Islet of Langerhans (tissue), 1 donor: ENCODE data around the gene MOAP1.
"Not testable (repeated sequence)": the region's sequence is repeated elsewhere in the genome, so short reads cannot be mapped to it uniquely, and the experiment has no call there.

Source experiments
- FAIRE-seq: peaks from one replicate; lab custom pipeline; 2011; peaks lifted over from hg19 to GRCh38; lab: Jason Lieb, UNC

Gene MOAP1

GRCh38 chr14:93185349-93185720 is 638 bp upstream of the MOAP1 start:
- no peak for FAIRE-seq

GRCh38 chr14:93183596-93184317 is 940 bp downstream of the MOAP1 start:
- FAIRE-seq, result no peak

GRCh38 chr14:93175492-93175891 is 9.2 kb downstream of the MOAP1 start:
- no peak for FAIRE-seq

- not testable (repeated sequence) for FAIRE-seq
Observed at GRCh38 chr14:93174731-93175130, 10.0 kb downstream of the MOAP1 start.

- no peak for FAIRE-seq
Observed at GRCh38 chr14:93173943-93174395, 10.7 kb downstream of the MOAP1 start.

- FAIRE-seq, result no peak
Observed at GRCh38 chr14:93171376-93171775, 13.3 kb downstream of the MOAP1 start.

- FAIRE-seq, result not testable (repeated sequence)
Observed at GRCh38 chr14:93170141-93170540, 14.6 kb downstream of the MOAP1 start.

GRCh38 chr14:93169619-93170018 is 15.1 kb downstream of the MOAP1 start:
- not testable (repeated sequence) for FAIRE-seq

- not testable (repeated sequence) for FAIRE-seq
Observed at GRCh38 chr14:93168610-93169009, 16.1 kb downstream of the MOAP1 start.

GRCh38 chr14:93165271-93166265 is 19.1 kb downstream of the MOAP1 start:
- FAIRE-seq, result not testable (repeated sequence)

- no peak for FAIRE-seq
Observed at GRCh38 chr14:93163564-93163963, 21.1 kb downstream of the MOAP1 start.

- no peak for FAIRE-seq
Observed at GRCh38 chr14:93161411-93161940, 23.2 kb downstream of the MOAP1 start.

GRCh38 chr14:93160353-93160801 is 24.3 kb downstream of the MOAP1 start:
- FAIRE-seq, result no peak

- not testable (repeated sequence) for FAIRE-seq
Observed at GRCh38 chr14:93159625-93160352, 24.9 kb downstream of the MOAP1 start.

GRCh38 chr14:93158349-93158748 is 26.3 kb downstream of the MOAP1 start:
- FAIRE-seq, result not testable (repeated sequence)

GRCh38 chr14:93156693-93157369 is 27.9 kb downstream of the MOAP1 start:
- FAIRE-seq, result no peak

GRCh38 chr14:93155667-93156066 is 29.0 kb downstream of the MOAP1 start:
- no peak for FAIRE-seq

GRCh38 chr14:93153121-93153520 is 31.6 kb downstream of the MOAP1 start:
- no peak for FAIRE-seq

GRCh38 chr14:93150227-93151208 is 34.2 kb downstream of the MOAP1 start:
- FAIRE-seq, result no peak

- FAIRE-seq, result no peak
Observed at GRCh38 chr14:93148979-93149378, 35.7 kb downstream of the MOAP1 start.
